Measurements from ENCODE around the gene TYMP. TPM values are rescaled to one million over a fixed set of nuclear protein-coding genes. Genes with fewer than 3 reads are reported as not detected.

Gene TYMP
- total and polyA plus RNA-seq, 2 experiments from 2014 or later = 46.4 to 85.7 TPM

DNA sequence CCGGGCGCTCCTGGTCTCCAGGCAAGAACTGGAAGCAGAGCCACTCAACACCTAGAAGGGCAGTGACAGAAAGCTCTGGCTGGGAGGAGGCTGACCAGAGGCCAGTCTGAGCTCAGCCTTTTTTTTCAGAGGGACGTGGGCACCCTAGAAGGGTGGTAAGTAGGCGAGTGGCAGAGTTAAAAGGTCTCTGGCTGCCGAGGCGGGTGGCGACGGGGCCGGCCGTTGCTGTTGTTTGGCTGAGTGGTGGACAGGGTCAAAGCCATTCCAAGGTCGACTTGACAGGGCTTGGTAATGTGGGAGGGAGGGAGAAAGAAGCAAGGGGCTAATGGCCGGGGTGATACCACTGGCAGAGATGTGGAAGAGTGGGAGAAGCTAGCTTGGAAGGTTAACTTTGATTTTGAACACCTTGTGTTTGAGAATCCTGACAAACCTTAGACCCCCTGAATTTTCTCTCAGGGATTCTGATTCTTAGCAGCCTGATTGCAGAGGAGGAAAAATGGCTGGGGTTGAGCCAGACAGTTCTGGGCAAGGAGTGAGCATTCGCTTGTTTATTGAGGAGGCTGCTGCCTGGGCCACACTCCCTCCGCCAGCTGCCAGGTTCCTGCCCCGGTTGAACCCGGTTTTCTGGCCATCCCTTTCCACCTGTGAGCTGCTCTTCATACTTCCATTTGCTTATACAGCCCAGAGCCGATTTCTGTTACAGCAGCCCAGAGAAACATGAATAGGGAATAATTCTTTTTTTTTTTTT, 33.8 kb upstream of the TYMP start:
- no peaks in the 10 kb centered on the region for H3K9me3 ChIP-seq (ENCODE audit: low read depth)
- DNase-seq (ENCODE audit: low spot score) = no peak
- peak overlapping the region; percentile 63 for H2AFZ ChIP-seq
- peaks cover 12% of the 10 kb centered on the region for H3K4me1 ChIP-seq (ENCODE audit: insufficient read depth)
- H3K79me2 ChIP-seq = no peaks in the 10 kb centered on the region
- H3K27me3 ChIP-seq = no peaks in the 10 kb centered on the region
- TF ChIP-seq EZH2 (IDR thresholded peaks at IDR 0.05; ENCODE audit: borderline replicate concordance) = no peak
- TF ChIP-seq EZH2phosphoT487 (IDR thresholded peaks at IDR 0.05; ENCODE audit: low read depth, severe bottlenecking, unreplicated experiment) = no peak
- no peak for TF ChIP-seq CTCF (IDR thresholded peaks at IDR 0.05; ENCODE audit: poor library complexity)
- 30% methylated on average over 17 of the region's 17 CpGs for WGBS (ENCODE audit: low lambda C conversion rate, missing lambda C conversion rate)
- no peaks in the 10 kb centered on the region for H4K20me1 ChIP-seq (ENCODE audit: insufficient read depth, poor library complexity, severe bottlenecking)
- H3K4me2 ChIP-seq = peak overlapping the region; percentile 89
- peak overlapping the region; percentile 85 for H3K27ac ChIP-seq
- H3K9me2 ChIP-seq (replicated peaks; ENCODE audit: insufficient read depth) = no peaks in the 10 kb centered on the region
- peak overlapping the region; percentile 37 for H3K4me3 ChIP-seq
- no peaks in the 10 kb centered on the region for H3K36me3 ChIP-seq (replicated peaks; ENCODE audit: insufficient read depth, low read depth)

DNA sequence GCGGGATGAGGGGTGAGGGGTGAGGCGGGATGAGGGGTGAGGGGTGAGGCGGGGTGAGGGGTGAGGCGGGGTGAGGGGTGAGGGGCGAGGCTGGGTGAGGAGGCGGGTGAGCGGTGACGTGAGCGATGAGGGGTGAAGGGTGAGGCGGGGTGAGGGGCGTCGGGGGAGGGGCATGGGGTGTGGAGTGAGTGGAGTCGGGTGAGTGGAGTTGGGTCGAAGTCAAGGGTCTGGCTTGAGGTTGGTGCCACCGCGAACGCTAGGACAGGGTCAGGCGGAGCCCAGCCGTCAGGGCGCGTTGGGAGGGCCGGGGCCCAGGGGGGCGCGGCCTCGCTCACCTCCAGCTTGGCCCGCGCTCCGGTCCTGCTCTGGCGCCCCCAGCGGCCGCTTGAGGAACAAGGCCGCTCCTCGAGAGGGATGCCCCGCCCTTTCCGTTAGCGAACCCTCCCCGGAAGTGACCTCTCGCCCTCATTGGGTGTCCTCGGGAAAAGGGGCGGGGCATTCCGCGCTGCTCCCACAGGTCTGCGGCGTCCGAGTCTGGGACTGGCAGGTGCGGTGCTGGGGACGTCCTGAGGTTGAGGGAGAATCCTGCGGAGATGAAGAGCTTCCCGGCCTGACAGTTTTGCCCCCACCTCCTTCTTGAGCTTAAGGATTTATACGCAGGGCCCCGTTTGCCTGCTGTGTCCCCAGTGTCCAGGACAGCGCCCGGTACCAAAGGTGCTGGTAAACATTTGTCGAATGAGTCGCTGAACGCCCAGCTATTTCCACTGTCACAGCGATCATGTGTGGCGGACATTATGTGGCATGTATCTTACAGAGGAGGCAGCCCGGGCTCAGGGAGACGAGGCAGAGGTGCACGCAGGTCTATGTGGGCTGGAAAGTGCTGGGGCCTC, 33.0 kb upstream of the TYMP start, which contains the start of gene SYCE3:
Gene SYCE3 (minus strand): TSS at position 397 of the 890 bp plus-strand sequence. CDS start 6,514 bp downstream, outside the sequence.
- peak within 1 kb of the TSS; percentile 85 for H3K27ac ChIP-seq
- H3K4me3 ChIP-seq = peak within 1 kb of the TSS; percentile 37
- no peaks in the 10 kb centered on the region for H3K79me2 ChIP-seq
- H3K9me2 ChIP-seq (replicated peaks; ENCODE audit: insufficient read depth) = no peaks in the 10 kb centered on the region
- H3K4me2 ChIP-seq = peak within 1 kb of the TSS; percentile 89
- peaks cover 12% of the 10 kb centered on the region for H3K4me1 ChIP-seq (ENCODE audit: insufficient read depth)
- H4K20me1 ChIP-seq (ENCODE audit: insufficient read depth, poor library complexity, severe bottlenecking) = no peaks in the 10 kb centered on the region
- H3K36me3 ChIP-seq (replicated peaks; ENCODE audit: insufficient read depth, low read depth) = no peaks in the 10 kb centered on the region
- H3K9me3 ChIP-seq (ENCODE audit: low read depth) = no peaks in the 10 kb centered on the region
- H3K27me3 ChIP-seq = no peaks in the 10 kb centered on the region
- peak within 1 kb of the TSS; percentile 63 for H2AFZ ChIP-seq
- DNase-seq (ENCODE audit: low spot score) = peak; percentile 99
- WGBS (ENCODE audit: low lambda C conversion rate, missing lambda C conversion rate) = 1% methylated on average over 22 of the region's 61 CpGs
- TF ChIP-seq EZH2phosphoT487 (IDR thresholded peaks at IDR 0.05; ENCODE audit: low read depth, severe bottlenecking, unreplicated experiment) (no peak), CTCF (IDR thresholded peaks at IDR 0.05; ENCODE audit: poor library complexity) (peak; percentile 89), EZH2 (IDR thresholded peaks at IDR 0.05; ENCODE audit: borderline replicate concordance) (no peak)

- TF ChIP-seq CTCF (IDR thresholded peaks at IDR 0.05; ENCODE audit: poor library complexity) (no peak), EZH2phosphoT487 (IDR thresholded peaks at IDR 0.05; ENCODE audit: low read depth, severe bottlenecking, unreplicated experiment) (no peak), EZH2 (IDR thresholded peaks at IDR 0.05; ENCODE audit: borderline replicate concordance) (no peak)
- H3K4me2 ChIP-seq = no peak overlapping the region
- WGBS (ENCODE audit: low lambda C conversion rate, missing lambda C conversion rate) = 73% methylated on average over 16 of the region's 34 CpGs
- no peak overlapping the region for H3K27ac ChIP-seq
- H3K36me3 ChIP-seq (replicated peaks; ENCODE audit: insufficient read depth, low read depth) = no peaks in the 10 kb centered on the region
- no peaks in the 10 kb centered on the region for H4K20me1 ChIP-seq (ENCODE audit: insufficient read depth, poor library complexity, severe bottlenecking)
- no peaks in the 10 kb centered on the region for H3K9me3 ChIP-seq (ENCODE audit: low read depth)
- no peaks in the 10 kb centered on the region for H3K79me2 ChIP-seq
- H3K9me2 ChIP-seq (replicated peaks; ENCODE audit: insufficient read depth) = no peaks in the 10 kb centered on the region
- DNase-seq (ENCODE audit: low spot score) = no peak
- no peak overlapping the region for H2AFZ ChIP-seq
- H3K4me3 ChIP-seq = no peak overlapping the region
- H3K27me3 ChIP-seq = no peaks in the 10 kb centered on the region
- H3K4me1 ChIP-seq (ENCODE audit: insufficient read depth) = peaks cover 12% of the 10 kb centered on the region
Observed at GRCh38 chr22:50561401-50562358, 31.9 kb upstream of the TYMP start.

Measured in hepatocyte (in vitro differentiated cells).